ENCODE measurements around the gene CLCN1. TPM values are rescaled to one million over a fixed set of nuclear protein-coding genes. Genes with fewer than 3 reads are reported as not detected.

CLCN1 gene
- total and polyA plus RNA-seq, 2 of the 4 experiments (the other 2 are of a cell fraction), result not detected

DNA sequence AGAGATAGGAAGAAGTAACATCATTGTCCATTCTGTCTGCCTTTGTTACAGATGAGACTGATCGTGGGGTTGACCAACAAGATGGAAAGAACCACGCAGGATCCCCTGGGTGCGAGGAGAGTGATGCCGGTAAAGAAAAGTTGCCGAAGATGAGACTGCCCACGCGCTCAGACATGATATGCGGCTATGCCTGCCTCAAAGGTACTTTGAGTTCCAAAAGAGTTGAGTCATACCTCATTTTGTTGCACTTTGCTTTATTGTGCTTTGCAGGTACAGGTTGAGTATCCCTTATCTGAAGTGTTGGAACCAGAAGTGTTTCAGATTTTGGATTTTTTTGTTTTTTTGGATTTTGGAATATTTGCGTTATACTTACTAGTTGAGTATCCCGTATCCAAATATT lies 12.2 kb upstream of the CLCN1 start:
- Histone ChIP-seq H3K79me1 (ENCODE audit: low read depth in 1 of 2, low read length in 2 of 2) (peaks cover 17 to 35% of the 10 kb centered on the region in 2 experiments), H2BK15ac (ENCODE audit: low read depth, low read length) (no peak overlapping the region), H3K27me3 (ENCODE audit: control insufficient read depth, insufficient read depth, low read length) (no peaks in the 10 kb centered on the region), H3K4me1 (ENCODE audit: control insufficient read depth, insufficient read depth, low read length) (peaks cover 11% of the 10 kb centered on the region), H3K56ac (ENCODE audit: extremely low read depth, insufficient read depth, low read length) (no peak overlapping the region), H3K4ac (ENCODE audit: low read depth, low read length) (no peak overlapping the region), H3K9me3 (ENCODE audit: control insufficient read depth, insufficient read depth, low read length) (no peaks in the 10 kb centered on the region), H3K9me1 (ENCODE audit: insufficient read depth, low read length) (peaks cover 12% of the 10 kb centered on the region), H2BK20ac (ENCODE audit: low read depth, low read length) (no peak overlapping the region), H2BK5ac (ENCODE audit: low read depth, low read length, poor library complexity, severe bottlenecking) (no peak overlapping the region), H2BK120ac (ENCODE audit: low read depth, low read length) (no peak overlapping the region), H2AK9ac (replicated peaks; ENCODE audit: low read depth, low read length, poor library complexity) (no peak overlapping the region), H3K4me3 (ENCODE audit: insufficient read depth, low read depth, low read length) (no peak overlapping the region), H3K9ac (ENCODE audit: low read depth, low read length) (no peak overlapping the region), H3K14ac (replicated peaks; ENCODE audit: low read depth, low read length) (no peak overlapping the region), H2AK5ac (ENCODE audit: low read depth, low read length) (no peak overlapping the region), H3K27ac (ENCODE audit: insufficient read depth, low read length) (no peak overlapping the region), H4K8ac (ENCODE audit: low read depth in 2 of 2, low read length in 2 of 2) (no peak overlapping the region), H3K23ac (ENCODE audit: low read depth, low read length) (no peak overlapping the region), H3K4me2 (ENCODE audit: low read depth, low read length) (no peak overlapping the region), H4K5ac (ENCODE audit: low read depth, low read length) (no peak overlapping the region), H4K91ac (ENCODE audit: insufficient read depth, low read depth, low read length) (no peak overlapping the region), H3K36me3 (ENCODE audit: control insufficient read depth, insufficient read depth, low read length) (peaks cover 47% of the 10 kb centered on the region), H2AFZ (replicated peaks; ENCODE audit: low read length, poor library complexity) (no peak overlapping the region), H3K18ac (ENCODE audit: low read depth, low read length) (no peak overlapping the region), H4K20me1 (ENCODE audit: insufficient read depth, low read length) (peaks cover 18% of the 10 kb centered on the region)
- POLR2A ChIA-PET (ENCODE audit: unreplicated experiment), result no interaction called here
- dilution Hi-C loops (cut with HindIII; ENCODE audit: low sequenced_read_pairs, unreplicated experiment) (no loop called here), in situ Hi-C loops (cut with MboI; ENCODE audit: low sequenced_read_pairs) (no loop called here), intact Hi-C loops (cut with micrococcal nuclease) (no loop called here)
- no peak for DNase-seq
- no peak for ATAC-seq (ENCODE audit: low read depth)
- 97% methylated on average over 8 of the region's 10 CpGs; no CpG with 5 or more reads in 1 of the 2 experiments for WGBS, 2 experiments (ENCODE audit: extremely low coverage in 2 of 2, insufficient read length in 1 of 2)
- no TSS peak for BruUV-seq (replicated peaks)
- TF ChIP-seq MAFK (IDR thresholded peaks at IDR 0.05; ENCODE audit: low read depth, low read length) (no peak), CHD1 (IDR thresholded peaks at IDR 0.05; ENCODE audit: low read depth, low read length) (no peak), MAZ (IDR thresholded peaks at IDR 0.05; ENCODE audit: borderline replicate concordance, low read depth, low read length) (no peak), BHLHE40 (IDR thresholded peaks at IDR 0.05; ENCODE audit: low read depth, low read length) (no peak)
- TF ChIP-seq, protein P1, sequence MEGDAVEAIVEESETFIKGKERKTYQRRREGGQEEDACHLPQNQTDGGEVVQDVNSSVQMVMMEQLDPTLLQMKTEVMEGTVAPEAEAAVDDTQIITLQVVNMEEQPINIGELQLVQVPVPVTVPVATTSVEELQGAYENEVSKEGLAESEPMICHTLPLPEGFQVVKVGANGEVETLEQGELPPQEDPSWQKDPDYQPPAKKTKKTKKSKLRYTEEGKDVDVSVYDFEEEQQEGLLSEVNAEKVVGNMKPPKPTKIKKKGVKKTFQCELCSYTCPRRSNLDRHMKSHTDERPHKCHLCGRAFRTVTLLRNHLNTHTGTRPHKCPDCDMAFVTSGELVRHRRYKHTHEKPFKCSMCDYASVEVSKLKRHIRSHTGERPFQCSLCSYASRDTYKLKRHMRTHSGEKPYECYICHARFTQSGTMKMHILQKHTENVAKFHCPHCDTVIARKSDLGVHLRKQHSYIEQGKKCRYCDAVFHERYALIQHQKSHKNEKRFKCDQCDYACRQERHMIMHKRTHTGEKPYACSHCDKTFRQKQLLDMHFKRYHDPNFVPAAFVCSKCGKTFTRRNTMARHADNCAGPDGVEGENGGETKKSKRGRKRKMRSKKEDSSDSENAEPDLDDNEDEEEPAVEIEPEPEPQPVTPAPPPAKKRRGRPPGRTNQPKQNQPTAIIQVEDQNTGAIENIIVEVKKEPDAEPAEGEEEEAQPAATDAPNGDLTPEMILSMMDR (conservative IDR thresholded peaks at IDR 0.05; ENCODE audit: low read depth, low read length), result no peak
- CTCF ChIA-PET, result no interaction called here

Data from IMR-90 (cell line).